Prostate gland (tissue), 2 donors: ENCODE data around the gene SHC3. TPM values are rescaled to one million over a fixed set of nuclear protein-coding genes. Genes with fewer than 3 reads are reported as not detected.
"Not testable (repeated sequence)": the region's sequence is repeated elsewhere in the genome, so short reads cannot be mapped to it uniquely, and the experiment has no call there.

Experiments used
- DNase-seq: peaks from one replicate; pipeline ENCODE4 v3.0.0-alpha.2; 2019; ENCODE audit warnings: low spot score
- H3K27ac ChIP-seq, 2 donors: fragments of 200-600 bp; sonication (generic); 2 replicates each; pipeline ENCODE4 v1.5.1; 2017 to 2019
- H3K27me3 ChIP-seq: fragments of 200-600 bp; sonication (generic); replicated peaks from 2 replicates; pipeline ENCODE4 v1.5.1; 2019; ENCODE audit not compliant: insufficient read depth
- H3K36me3 ChIP-seq, 2 donors: fragments of 200-600 bp; sonication (generic); 1 replicate in 1 of 2; 2 replicates in 1 of 2; pipeline versions ENCODE4 v1.5.1 to v1.8.1; 2017 to 2019
- H3K4me1 ChIP-seq: fragments of 200-600 bp; sonication (generic); replicated peaks from 2 replicates; pipeline ENCODE4 v1.5.1; 2019
- H3K4me3 ChIP-seq, 2 donors: fragments of 200-600 bp; sonication (generic); 2 replicates each; pipeline ENCODE4 v1.5.1; 2017 to 2019
- H3K9me3 ChIP-seq: fragments of 200-600 bp; sonication (generic); 2 replicates; pipeline ENCODE4 v1.5.1; 2017
- CTCF ChIP-seq, 4 experiments: fragments of 200-600 bp in 2 of 4; fragments of 450-650 bp in 2 of 4; sonication (generic) in 2 of 4; IDR thresholded peaks; 1 replicate in 3 of 4; 2 replicates in 1 of 4; pipeline ENCODE4 v1.5.1; 2016 to 2019; ENCODE audit warnings: antibody characterized with exemption in 4 of 4, mild to moderate bottlenecking in 2 of 4, moderate library complexity in 2 of 4
- POLR2A ChIP-seq: fragments of 450-650 bp; IDR thresholded peaks from one replicate; pipeline ENCODE4 v1.6.1; 2016; ENCODE audit warnings: antibody characterized with exemption, mild to moderate bottlenecking
- POLR2AphosphoS5 ChIP-seq: sonication (generic); formaldehyde crosslinking; IDR thresholded peaks from one replicate; pipeline ENCODE4 v1.6.1; 2017; ENCODE audit warnings: antibody characterized with exemption
- WGBS: methylation state at CpG from one replicate; pipeline ENCODE4 v1.1.5; 2018; 5-methylcytosine and 5-hydroxymethylcytosine counted together
- intact Hi-C: fragments of 100-400 bp; cut with DNase I; formaldehyde crosslinking; loops from one replicate; pipeline ENCODE4 v1.14.2; 2022
- total RNA-seq, 2 donors: library from RNA; depleted of rRNA; stranded (reverse); fragments of >200 nt; gene quantifications; one replicate each; pipeline ENCODE4 v1.1.0, GENCODE V29; 2016

The SHC3 gene
- total RNA-seq, 2 donors from 2014 or later: 0.34 to 0.59 TPM

GRCh38 chr9:89213396-89213880, 34.8 kb upstream of the SHC3 start:
- no peak for TF ChIP-seq POLR2AphosphoS5
- TF ChIP-seq POLR2A: no peak
- no peak for TF ChIP-seq CTCF (IDR thresholded peaks at IDR 0.05)
- H3K4me1 ChIP-seq: no peaks in the 10 kb centered on the region
- DNase-seq: no peak
- WGBS: 80% methylated on average over 3 of the region's 3 CpGs
- H3K27me3 ChIP-seq: no peaks in the 10 kb centered on the region
- no peak overlapping the region for H3K27ac ChIP-seq
- no peaks in the 10 kb centered on the region for H3K36me3 ChIP-seq
- H3K4me3 ChIP-seq: no peak overlapping the region
- intact Hi-C loops: no loop called here
- H3K9me3 ChIP-seq: no peaks in the 10 kb centered on the region

GRCh38 chr9:89212171-89212570, 33.6 kb upstream of the SHC3 start:
- H3K4me3 ChIP-seq: no peak overlapping the region

GRCh38 chr9:89209311-89209710, 30.7 kb upstream of the SHC3 start:
- H3K36me3 ChIP-seq, intact Hi-C loops, H3K27me3 ChIP-seq, H3K4me3 ChIP-seq, H3K4me1 ChIP-seq, H3K9me3 ChIP-seq, DNase-seq, H3K27ac ChIP-seq: not testable (repeated sequence)
- 97% methylated on average over 19 of the region's 21 CpGs for WGBS

More at GRCh38 chr9:89212171-89212570, 33.6 kb upstream of the SHC3 start:
- Histone ChIP-seq H3K27ac (no peak overlapping the region), H3K4me1 (no peaks in the 10 kb centered on the region), H3K9me3 (no peaks in the 10 kb centered on the region), H3K36me3 (no peaks in the 10 kb centered on the region), H3K27me3 (no peaks in the 10 kb centered on the region)
- intact Hi-C loops: no loop called here
- DNase-seq: no peak
- WGBS: 100% methylated on average over 1 of the region's 1 CpG
- no peak for TF ChIP-seq CTCF (IDR thresholded peaks at IDR 0.05)
- no peak for TF ChIP-seq POLR2AphosphoS5

GRCh38 chr9:89207026-89207425, 28.4 kb upstream of the SHC3 start:
- WGBS: 75% methylated on average over 4 of the region's 4 CpGs
- Histone ChIP-seq H3K27ac (no peak overlapping the region), H3K27me3 (no peaks in the 10 kb centered on the region), H3K9me3 (no peaks in the 10 kb centered on the region), H3K4me3 (no peak overlapping the region), H3K36me3 (no peaks in the 10 kb centered on the region), H3K4me1 (no peaks in the 10 kb centered on the region)
- TF ChIP-seq CTCF (IDR thresholded peaks at IDR 0.05) (no peak), POLR2AphosphoS5 (no peak), POLR2A (no peak)
- no peak for DNase-seq
- intact Hi-C loops: no loop called here

- H3K27ac ChIP-seq: no peak overlapping the region
- H3K9me3 ChIP-seq: no peaks in the 10 kb centered on the region
- H3K27me3 ChIP-seq: no peaks in the 10 kb centered on the region
- H3K4me1 ChIP-seq: no peaks in the 10 kb centered on the region
- TF ChIP-seq POLR2A: no peak
- no peak for TF ChIP-seq POLR2AphosphoS5
- TF ChIP-seq CTCF (IDR thresholded peaks at IDR 0.05): no peak
- H3K36me3 ChIP-seq: no peaks in the 10 kb centered on the region
- no peak for DNase-seq
- intact Hi-C loops: no loop called here
- no peak overlapping the region for H3K4me3 ChIP-seq
- 67% methylated on average over 5 of the region's 5 CpGs for WGBS
These were observed 26.2 kb upstream of the SHC3 start for GRCh38 chr9:89204801-89205200.
